SK-N-SH treated with all-trans-retinoic acid at 6 μM for 48 hours (cell line): ENCODE data around the gene IDH3B.

Experiments
- OSR1 ChIP-seq: fragments of 250-450 bp; sonication (Bioruptor Pico); IDR thresholded peaks from 2 replicates; pipeline ENCODE4 v1.8.0; 2022; ENCODE audit warnings: moderate library complexity, mild to moderate bottlenecking, inconsistent platforms
- TF ChIP-seq, protein P1 (sequence below): fragments of 250-450 bp; sonication (Bioruptor Pico); IDR thresholded peaks from 2 replicates; pipeline ENCODE4 v1.8.0; 2020; ENCODE audit warnings: mild to moderate bottlenecking, moderate library complexity, borderline replicate concordance

DNA sequence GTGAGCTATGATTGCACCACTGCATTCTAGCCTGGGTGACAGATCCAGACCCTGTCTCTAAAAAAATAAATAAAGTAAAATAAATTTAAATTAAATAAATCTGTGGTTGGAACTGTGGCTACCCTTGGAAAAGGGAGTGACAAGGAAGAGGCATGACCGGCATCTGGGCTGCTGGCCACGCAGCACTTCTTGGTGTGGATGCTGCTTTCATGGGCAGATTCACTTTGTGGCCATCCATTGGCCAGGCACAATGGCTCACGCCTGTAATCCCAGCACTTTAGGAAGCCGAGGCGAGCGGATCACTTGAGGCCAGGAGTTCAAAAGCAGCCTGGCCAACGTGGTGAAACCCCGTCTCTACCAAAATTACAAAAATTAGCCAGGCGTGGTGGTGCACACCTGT, 44.6 kb upstream of the IDH3B start:
- TF ChIP-seq, protein P1, sequence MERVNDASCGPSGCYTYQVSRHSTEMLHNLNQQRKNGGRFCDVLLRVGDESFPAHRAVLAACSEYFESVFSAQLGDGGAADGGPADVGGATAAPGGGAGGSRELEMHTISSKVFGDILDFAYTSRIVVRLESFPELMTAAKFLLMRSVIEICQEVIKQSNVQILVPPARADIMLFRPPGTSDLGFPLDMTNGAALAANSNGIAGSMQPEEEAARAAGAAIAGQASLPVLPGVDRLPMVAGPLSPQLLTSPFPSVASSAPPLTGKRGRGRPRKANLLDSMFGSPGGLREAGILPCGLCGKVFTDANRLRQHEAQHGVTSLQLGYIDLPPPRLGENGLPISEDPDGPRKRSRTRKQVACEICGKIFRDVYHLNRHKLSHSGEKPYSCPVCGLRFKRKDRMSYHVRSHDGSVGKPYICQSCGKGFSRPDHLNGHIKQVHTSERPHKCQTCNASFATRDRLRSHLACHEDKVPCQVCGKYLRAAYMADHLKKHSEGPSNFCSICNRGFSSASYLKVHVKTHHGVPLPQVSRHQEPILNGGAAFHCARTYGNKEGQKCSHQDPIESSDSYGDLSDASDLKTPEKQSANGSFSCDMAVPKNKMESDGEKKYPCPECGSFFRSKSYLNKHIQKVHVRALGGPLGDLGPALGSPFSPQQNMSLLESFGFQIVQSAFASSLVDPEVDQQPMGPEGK (CRISPR knock-in tag), result no peak
- no peak for TF ChIP-seq OSR1
